ENCODE measurements around the gene CTNND2.
"Not testable (repeated sequence)": the region's sequence is repeated elsewhere in the genome, so short reads cannot be mapped to it uniquely, and the experiment has no call there.

Gene CTNND2

DNA sequence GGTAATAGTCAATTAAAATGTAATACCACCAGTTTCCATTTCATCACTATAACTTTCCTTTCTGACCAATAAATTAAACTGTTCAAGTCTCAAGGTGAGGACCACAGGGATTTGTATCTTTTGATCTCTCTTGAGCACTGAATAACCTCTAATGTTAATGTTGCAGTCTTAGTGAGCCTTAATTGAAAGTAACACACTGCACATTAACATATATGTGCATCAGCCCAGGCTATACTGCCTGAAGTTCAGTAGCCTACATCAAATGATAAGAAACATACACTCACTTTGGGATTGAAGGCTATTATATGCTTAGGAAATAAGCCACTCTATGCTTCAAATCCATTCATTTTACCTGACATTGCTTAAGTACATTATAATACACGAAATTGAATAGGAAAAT, 832.2 kb downstream of the CTNND2 start:
- no peak for DNase-seq (ENCODE audit: low read depth)

DNA sequence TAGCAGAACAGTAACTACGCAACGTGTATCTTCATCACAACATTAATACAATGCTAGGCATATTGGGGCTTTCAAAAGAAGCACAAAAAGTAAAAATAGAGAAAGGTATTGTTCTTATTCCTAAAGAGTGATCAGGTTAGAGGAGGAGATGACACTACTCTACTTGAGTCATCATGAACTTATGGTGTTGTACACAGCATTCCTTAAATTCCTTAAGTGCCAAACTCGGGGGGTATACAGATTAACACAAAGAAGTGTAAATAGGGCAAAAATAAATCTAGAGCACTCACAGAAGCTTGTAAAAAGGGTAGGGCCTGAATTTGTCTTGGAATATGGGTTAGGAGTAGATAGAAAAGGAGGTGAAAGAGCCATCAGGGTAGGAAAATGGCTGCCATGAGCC, 835.2 kb downstream of the CTNND2 start:
- no peak for DNase-seq (ENCODE audit: low read depth)

DNA sequence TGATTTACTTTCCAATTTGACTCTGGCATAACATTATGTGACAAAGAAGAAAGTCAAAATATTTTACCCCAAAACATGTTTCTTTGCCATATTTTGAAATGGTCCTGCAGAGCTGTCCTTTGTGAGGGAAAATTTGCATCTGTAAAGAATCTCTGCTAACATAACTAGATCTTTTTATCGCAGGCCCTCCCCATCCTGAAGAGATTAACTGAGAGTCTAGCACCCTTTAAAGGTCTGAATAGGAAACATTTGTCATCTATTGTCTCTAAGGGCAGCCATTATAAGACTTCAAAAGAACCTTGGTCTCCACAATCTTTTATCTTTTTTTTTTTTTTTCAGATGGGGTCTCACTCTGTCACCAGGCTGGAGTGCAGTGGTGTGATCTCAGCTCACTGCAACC, 838.5 kb downstream of the CTNND2 start:
- not testable (repeated sequence) for DNase-seq (ENCODE audit: low read depth)

DNA sequence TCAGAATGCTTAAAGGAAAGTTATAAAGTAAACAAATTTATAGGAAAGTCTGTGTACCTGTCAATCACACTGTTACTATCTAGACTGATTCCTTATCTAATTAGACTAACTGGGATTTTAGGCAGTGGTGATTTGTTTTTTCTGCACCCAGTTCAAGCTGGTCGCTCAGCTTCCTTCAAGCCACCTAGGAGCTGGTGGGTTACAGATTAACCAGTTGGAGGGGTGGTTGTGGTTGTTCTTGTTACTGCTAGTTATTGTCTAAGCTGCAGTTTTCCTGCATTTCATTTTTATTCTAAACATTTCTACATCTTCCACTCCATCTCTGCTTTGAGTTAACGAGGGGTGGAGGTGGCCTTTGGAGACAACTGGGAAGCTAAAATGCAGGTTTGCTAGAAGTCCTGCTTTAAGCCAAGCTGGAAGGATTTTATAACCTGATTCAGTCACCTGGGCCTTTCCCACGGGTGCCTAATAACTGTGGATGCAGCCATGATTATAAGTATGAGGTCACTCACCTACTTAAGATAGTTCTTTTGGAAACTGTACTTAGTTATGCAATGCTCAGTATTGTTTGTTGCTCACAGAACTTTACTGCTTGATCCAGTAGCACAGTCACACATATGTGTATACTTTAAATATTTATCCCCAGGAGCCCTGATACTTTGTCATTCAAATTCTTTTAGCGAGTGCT, 839.3 kb downstream of the CTNND2 start:
- DNase-seq (ENCODE audit: low read depth): no peak

DNA sequence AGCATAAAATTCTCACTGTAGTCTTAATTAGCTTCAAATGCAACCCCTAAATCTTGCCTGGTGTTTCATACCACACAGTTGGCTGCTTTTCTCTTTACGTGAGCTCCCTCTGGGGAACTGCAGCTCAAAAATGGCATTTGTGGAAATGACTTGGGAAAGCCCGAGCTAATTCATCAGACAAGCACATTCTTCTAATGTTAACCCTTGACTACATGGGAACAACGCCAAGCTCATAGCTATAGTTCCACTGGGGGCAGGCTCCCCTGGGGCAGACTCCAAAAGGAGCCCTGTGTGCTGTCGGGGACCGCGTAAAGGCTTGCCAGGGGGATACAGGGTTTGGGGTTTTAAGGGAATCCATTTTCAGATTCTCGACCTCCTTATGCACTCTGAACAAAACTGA, 841.8 kb downstream of the CTNND2 start:
- no peak for DNase-seq (ENCODE audit: low read depth)

DNA sequence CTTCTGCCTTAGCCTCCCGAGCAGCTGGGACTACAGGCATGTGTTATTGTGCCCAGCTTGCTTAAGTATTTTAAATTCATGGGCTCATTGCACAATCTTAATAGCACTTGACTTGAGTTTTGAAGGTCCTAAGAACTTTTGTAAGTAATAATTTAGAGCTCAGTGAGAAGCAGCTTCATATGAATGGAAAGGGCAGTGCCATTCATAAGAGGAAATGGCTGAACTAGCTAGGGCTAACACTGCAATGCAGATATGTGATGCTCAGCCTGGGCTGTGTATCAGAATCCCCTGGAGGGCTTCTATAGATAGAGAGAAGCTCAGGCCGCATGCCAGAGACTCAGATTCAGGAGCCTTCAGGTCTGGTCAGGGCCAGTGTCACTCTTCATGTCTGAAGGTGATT, 847.7 kb downstream of the CTNND2 start:
- no peak for DNase-seq (ENCODE audit: low read depth)

DNA sequence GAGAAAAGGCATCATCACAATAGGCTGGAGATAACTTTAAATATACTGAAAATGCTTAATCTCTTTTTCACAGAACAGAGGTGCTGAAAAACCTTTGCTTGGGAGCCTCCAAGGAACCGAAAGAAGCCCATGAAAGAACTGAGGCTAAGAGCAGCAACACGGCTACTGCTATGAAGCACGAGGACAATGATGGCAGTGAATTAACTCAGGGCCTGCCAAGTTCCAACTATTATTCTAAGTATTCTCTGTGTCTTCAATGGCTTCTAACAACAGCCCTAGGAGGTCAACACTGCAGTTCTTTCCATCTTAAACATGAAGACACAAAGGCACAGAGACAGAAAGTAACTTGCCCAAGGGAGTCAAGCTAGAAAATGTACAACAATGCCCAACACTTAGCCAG, 850.2 kb downstream of the CTNND2 start:
- DNase-seq (ENCODE audit: low read depth): no peak

DNA sequence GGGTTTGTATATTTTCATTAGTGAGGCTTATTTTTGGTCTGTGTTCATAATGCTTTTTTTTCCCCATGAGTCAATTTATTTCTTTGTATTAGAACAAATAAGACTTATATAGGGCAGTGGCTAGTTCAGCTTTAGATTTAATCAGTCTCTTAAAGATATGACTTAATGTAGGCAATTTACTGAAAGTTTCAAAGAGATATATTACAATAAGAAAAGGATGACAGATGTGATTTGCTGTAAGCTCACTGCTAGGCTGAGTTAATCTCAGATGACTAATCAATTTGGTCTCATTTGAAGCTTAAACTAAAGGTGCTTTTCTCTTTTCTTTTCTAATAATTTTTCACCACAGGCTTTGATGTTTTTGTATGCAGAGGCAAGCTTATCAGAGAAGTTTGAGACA, 851.4 kb downstream of the CTNND2 start:
- no peak for DNase-seq (ENCODE audit: low read depth)

DNA sequence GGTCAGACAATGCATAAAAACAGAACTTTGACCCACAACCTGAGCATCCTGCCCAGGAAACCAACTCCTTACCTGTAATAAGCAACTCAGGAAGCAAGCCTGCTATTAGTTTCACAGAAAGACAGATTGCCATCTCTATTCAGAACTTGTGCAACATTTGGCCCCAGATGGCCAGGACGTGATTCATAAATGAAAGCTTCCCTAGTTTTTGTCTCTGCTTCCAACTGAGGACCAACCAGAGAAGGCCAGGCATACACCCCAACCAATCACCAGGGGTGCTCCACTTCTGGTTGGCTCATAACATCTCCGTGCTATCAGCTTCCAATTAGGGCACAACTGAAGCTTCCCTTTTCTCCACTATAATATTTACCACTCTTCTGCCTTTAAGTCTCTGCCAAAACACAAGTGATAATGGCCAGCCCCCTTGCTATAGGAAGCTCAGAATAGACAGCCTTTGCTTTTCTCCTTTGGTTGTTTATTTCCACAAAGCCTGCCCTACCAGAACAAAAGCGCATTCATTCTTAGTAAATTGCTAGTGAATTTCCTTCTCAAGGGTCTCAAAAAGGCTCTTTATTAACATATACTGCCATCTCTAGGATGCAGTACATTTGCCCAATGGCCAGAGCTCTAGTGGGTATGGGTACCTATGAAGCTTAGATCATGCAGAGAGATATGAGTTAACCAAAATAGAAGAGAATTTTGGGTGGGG, 853.5 kb downstream of the CTNND2 start:
- no peak for DNase-seq (ENCODE audit: low read depth)

DNA sequence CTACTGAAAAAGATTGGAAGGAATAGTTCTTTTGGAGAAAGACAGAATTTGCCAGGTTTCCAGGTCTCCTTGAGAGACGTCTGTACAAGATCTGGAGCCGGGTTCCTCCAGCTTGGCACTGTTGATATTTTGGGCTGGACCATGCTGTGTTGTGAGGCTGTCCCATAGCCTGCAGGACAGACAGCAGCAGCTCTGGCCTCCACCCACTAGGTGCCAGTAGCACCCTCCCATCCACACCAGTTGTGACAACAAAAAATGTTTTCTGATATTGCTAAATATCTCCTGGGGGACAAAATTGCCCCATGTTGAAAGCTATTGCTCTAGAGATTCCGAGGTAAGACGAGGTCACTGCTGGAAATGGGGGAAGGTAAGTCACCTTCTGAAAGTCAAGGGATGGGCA, 855.5 kb downstream of the CTNND2 start:
- DNase-seq (ENCODE audit: low read depth): no peak

DNA sequence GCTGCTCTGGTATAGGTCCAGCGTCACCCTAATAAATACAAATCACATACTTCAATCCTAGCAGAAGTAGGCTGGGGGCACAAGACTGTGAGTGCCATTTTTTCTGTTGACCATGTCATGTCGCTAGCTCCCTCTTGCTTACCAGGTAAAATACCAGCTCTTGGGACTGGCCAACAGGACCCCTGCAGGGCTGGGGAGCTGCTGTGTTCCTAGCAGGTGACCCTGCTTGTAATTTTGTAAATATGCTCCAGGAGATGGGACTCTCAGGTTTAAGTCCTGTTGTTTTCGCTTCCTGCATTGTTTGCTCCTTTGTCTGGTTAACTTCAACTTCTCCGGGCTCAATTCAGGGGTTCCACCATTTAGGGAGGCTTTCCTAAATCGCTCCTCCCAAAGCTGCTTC, 856.6 kb downstream of the CTNND2 start:
- DNase-seq (ENCODE audit: low read depth): no peak

DNA sequence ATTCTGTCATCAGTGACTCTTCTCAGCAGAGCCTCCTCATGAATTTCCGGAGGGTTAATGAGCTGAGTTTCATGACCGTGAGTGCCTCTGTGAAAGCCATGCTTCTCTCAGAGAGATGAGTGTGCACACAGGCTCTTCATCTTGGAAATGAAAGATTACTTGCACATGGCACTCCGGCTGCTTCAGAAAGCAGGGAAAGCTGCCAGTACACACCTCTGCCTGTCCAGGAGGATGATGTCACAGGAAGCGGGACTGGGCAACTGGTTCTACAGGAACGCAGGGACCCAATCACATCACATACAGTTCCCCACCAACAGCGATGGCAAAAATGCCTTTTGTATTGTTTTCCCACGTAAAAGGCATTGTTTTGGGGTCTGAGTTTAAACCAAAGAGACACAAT, 857.2 kb downstream of the CTNND2 start:
- DNase-seq (ENCODE audit: low read depth): no peak

DNA sequence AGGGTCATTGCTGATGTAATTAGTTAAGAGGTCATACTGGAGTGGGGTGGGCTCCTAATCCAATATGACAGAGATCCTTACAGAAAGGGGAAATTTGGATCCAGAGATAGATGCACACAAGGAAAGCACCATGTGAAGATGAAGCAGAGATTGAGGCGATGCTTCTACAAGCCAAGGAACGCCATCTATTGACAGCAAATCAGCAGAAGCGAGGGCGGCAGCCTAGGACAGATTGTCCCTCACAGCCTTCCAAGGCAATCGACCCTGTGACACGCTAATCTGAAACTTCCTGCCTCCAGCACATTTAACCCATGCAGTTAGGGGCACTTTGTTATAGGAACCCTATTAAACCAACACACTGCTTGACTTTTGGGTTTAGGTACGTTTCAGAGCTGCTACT, 858.1 kb downstream of the CTNND2 start:
- DNase-seq (ENCODE audit: low read depth): no peak

DNA sequence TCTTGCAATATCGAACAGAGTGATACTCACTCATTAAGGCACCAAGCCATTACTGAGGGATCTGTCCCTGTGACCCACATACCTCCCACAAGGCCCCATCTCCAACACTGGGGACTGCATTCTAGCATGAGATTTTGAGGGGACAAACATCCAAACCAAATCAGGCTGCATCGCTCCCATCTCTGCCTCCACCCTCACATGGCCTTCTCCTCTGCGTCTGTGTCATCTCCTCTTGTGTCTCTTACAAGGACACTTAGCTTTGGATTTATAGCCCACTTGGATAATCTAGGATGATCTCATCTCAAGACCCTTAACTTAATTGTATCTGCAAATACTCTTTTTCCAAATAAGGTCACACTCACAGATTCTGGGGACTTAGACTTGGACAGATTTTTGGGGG, 858.8 kb downstream of the CTNND2 start:
- DNase-seq (ENCODE audit: low read depth): no peak

DNA sequence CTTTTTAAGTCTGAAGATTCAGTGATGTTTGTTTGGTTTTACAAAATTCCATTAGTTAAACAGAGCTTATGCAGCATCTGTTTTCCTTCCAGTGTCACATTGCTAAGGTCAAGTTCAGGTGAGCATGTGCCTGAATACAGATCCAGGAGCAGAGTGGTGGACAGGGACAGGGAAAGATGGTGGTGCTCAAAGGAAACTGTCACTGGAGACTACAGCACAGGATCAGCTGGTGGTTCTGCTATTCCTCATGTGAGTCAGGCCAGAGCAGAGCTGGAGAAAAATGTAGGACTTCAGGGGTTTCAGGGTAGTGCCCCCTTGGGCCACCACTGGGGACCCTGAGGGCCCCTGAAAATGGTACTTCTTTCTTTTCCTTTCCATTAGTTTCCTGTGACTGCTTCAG, 859.7 kb downstream of the CTNND2 start:
- no peak for DNase-seq (ENCODE audit: low read depth)

DNA sequence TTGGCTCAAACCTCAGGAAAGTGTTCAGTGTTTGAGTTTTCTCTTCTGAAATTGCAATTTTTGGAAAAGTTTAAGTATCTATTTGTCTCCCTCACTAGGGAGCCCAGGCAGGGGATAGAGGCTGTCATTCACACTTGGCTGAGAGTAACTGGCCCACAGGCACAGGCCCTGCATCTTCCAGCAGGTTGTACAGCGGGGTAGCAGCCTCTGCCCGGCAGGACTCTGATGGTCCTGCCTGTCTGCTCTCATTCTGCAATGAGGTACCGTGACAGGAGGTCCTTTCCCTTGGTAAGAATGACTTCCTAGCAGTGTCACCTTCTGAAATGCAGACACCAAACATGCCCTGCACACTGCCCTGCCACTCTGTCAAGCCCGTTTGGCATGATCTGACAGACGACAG, 860.4 kb downstream of the CTNND2 start:
- no peak for DNase-seq (ENCODE audit: low read depth)

DNA sequence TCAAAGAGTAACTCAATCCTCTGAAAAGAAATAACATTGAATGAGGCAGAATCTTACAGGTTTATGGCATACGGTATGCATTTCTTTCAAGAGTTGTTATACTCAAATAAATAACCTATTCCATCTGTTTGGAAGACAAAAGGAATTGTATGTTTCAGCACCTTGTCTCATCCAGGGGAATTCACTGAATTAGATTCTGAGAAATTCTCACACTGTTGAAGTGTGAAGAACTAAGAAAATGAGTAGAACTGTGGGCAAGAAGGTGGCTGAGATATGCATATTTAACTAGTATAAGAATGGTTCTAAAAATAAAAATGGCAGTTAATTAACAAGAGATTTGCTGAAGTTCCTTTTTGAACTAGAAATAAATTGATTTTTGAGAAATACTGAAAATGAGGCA, 863.9 kb downstream of the CTNND2 start:
- DNase-seq (ENCODE audit: low read depth): no peak

DNA sequence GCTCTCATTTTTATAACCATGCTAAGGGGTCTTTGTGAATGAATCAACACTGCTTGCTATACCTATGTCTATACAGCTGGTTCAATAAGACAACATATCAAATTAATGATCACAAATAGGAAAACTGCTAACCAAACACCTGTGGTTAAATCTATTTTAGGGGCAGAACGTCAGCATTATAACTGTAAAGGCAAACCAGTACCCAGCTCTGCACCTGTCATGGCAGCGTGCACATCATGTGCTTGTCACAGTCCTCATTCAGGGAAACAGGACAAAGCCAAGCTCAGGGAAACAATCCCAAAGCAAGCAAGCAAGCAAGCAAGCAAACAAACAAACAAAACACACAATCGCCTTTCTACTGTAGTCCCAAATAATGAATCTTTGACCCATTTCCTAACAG, 865.5 kb downstream of the CTNND2 start:
- no peak for DNase-seq (ENCODE audit: low read depth)

DNA sequence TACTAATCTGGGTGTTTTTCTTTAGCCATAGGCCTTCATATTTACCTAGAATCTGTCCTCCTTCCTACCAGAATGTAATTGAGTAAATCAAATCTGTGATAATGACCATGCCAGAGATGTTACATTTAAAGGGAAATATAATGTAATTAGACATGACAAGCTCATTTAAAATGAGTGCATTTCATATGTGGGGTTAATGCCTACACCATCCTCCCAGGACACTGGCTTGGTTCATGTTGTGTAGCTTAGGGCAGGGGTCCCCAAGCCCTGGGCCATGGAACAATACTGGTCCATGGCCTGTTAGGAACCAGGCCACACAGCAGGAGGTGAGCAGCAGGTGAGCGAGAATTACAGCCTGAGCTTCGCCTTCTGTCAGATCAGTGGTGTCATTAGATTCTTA, 866.3 kb downstream of the CTNND2 start:
- DNase-seq (ENCODE audit: low read depth): no peak

DNA sequence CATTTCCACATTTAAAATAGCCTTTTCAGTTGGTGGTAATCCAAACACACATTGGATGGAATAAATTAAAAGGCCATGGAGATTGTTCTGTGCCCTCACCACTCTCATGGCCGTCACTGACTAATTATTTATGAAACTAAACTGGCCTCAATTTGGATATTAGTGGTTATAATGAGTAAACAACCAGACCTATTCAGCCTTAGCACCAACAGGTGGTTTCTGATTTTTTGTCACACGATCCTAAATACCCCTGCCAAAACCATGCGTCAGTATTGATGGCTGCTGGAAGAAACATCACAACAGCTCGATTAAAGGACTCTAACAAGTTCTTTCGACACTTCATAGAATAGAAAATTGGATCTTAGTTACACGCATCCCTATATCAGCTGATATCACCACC, 867.2 kb downstream of the CTNND2 start:
- no peak for DNase-seq (ENCODE audit: low read depth)

DNA sequence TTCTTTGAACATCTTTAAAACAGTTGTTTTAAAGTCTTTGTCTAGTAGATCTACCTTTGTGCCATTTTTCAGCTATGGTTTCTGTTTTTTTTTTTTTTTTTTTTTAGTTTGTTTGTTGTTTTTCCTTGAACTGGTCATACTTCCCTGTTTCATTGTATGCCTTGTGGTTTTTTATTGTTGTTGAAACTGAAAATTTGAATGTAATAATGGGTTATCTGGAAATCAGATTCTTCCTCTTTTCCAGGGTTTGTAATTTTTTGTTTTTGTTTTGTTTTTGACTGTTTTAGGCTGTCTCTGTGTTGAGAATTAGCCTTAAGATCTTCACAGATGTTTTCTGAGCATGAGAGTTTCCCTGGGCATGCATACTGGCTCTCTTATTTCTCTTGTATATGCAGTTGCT, 873.6 kb downstream of the CTNND2 start:
- DNase-seq (ENCODE audit: low read depth): no peak

DNA sequence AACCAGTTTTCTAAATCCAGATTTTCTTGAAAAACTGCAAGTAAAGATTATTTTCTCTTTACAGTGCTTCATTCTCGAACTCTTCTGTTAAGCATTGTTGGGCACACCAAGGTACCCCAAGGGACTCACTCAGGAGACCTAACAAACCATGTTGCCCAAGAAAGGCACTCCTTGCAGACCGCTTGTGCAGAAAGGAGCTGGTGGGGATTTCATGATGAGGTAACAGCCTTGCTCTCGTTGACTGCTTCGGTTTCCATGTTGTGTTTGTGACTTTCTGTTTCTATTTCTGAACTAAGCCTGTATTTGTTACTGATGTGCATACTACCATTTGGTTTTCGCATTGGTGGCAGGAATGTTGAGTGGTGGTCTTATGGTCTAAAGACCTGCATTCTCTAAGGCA, 876.6 kb downstream of the CTNND2 start:
- DNase-seq (ENCODE audit: low read depth): no peak

DNA sequence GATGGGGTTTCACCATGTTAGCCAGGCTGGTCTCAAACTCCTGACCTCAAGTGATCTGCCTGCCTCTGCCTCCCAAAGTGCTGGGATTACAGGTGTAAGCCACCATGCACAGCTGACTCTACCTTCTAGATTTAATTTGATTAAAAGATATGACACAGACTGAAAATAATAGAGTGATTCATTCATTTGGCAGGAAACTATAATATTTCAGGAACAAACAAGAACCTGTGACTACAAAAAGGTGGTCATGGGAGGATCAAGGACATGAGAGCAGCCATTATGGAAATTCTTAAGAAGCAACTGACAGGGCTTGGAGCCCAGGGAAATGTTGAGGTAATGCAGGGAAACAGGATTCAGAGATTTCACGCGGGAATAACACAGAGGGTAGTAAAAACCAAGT, 877.7 kb downstream of the CTNND2 start:
- no peak for DNase-seq (ENCODE audit: low read depth)

DNA sequence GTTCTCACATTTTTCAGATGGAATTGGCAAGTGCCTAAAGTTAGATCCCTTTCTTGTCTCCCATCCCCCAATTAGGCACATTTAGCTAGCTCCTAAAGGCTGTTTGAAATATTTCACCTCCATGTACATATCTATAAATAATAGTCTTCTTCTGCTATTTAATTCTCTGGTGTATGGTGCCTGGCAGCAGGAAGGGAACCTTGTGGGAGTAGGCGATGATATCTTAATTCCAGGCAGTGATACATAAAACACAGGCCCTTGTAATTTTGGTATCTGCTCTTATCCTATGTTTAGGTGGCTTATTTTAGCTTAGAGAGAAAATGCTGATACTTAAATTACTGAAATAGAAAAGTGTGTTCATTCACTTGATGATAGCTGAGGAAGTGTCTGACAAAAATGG, 880.3 kb downstream of the CTNND2 start:
- DNase-seq (ENCODE audit: low read depth): no peak

Data from activated T-cell treated with anti-CD3 and anti-CD28 coated beads for 48 hours (primary cell).